Subcutaneous adipose tissue (tissue), 4 donors: ENCODE data around the gene ILRUN. TPM values are rescaled to one million over a fixed set of nuclear protein-coding genes. Genes with fewer than 3 reads are reported as not detected.

Experiments used
- CTCF ChIP-seq: fragments of 450-650 bp; IDR thresholded peaks from one replicate; pipeline ENCODE4 v1.5.1; 2016; ENCODE audit warnings: low read depth, mild to moderate bottlenecking, control low read depth, antibody characterized with exemption, moderate library complexity
- total RNA-seq, 4 donors: library from RNA; depleted of rRNA; stranded (reverse); fragments of >200 nt; gene quantifications; one replicate each; pipeline ENCODE4 v1.1.0, GENCODE V29; 2016

The ILRUN gene
- 100 to 1,000 TPM in 1 of 4 donors, 10 to 100 TPM in 3; 78.6 to 135 (median 88.9) TPM for total RNA-seq

- no peak for TF ChIP-seq CTCF
Observed at GRCh38 chr6:34696739-34697543, at the start of gene ILRUN. Gene ILRUN (minus strand): TSS chr6:34696767. CDS start chr6:34696603, 164 bp downstream.

DNA sequence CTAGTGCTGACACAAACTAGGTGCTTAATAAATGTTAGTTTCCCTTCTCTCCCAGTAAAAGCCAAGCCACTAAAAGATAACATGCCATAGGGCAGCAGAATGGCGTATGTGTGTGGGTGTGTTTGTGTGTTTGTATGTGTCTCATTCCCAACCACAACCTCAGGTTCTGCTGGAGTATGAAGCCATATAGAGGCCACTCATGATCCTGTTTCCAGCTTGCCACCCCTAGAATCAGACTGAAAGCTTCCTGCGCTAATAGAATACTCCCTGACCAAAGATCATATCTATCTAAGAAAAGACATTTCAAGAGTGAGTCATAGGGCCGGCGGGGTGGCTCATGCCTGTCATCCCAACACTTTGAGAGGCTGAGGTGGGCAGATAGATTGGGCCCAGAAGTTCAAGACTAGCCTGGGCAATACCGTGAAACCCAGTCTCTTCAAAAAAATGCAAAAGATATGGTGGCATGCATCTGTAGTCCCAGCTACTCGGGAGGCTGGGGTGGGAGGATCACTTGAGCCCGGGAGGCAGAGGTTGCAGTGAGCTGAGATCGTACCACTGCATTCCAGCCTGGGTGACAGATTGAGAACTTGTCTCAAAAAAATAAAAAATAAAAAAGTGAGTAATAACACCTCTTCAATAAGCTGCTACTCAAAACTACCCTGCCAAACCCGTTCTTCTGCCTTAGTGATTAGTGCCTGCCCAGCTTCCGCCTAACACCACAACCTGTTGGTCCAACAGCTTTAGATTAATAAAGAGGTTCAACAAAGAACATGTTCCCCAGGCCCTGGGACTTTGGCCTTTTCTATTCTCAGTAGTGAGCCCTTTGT lies 48.9 kb upstream of the ILRUN start:
- TF ChIP-seq CTCF, result no peak

- no peak for TF ChIP-seq CTCF
Observed at GRCh38 chr6:34743625-34744293, 47.2 kb upstream of the ILRUN start.

GRCh38 chr6:34742094-34742493 lies 45.5 kb upstream of the ILRUN start:
- no peak for TF ChIP-seq CTCF

GRCh38 chr6:34736823-34737222 lies 40.3 kb upstream of the ILRUN start:
- TF ChIP-seq CTCF, result no peak

GRCh38 chr6:34731393-34732060 lies 35.0 kb upstream of the ILRUN start:
- TF ChIP-seq CTCF, result no peak
